ENCODE measurements around the gene RPL13A.

- TF ChIP-seq EZH2 (IDR thresholded peaks at IDR 0.05; ENCODE audit: borderline replicate concordance, low read length) (no peak), CTCF (IDR thresholded peaks at IDR 0.05; ENCODE audit: low read length) (no peak)
These were observed 45.5 kb upstream of the RPL13A start for GRCh38 chr19:49441960-49442350.
